Heart right ventricle (tissue), 16 donors: ENCODE measurements around the gene EBP. TPM values are rescaled to one million over a fixed set of nuclear protein-coding genes. Genes with fewer than 3 reads are reported as not detected.
A peak's percentile ranks its signal among the peaks of the same experiment; 100 is the strongest.

Experiments used
- ATAC-seq, 8 donors: fragments of 200-7000 bp; cut with Tn5 transposase; one replicate each; pipeline ENCODE4 v1.9.1; 2020; ENCODE audit warnings: mild to moderate bottlenecking in 8 of 8, moderate library complexity in 8 of 8, moderate number of reproducible peaks in 1 of 8
- DNase-seq, 2 donors: peaks; one replicate each; pipeline ENCODE4 v3.0.0-alpha.2; 2020
- H3K27ac ChIP-seq, 10 donors: fragments of 200-600 bp; sonication (generic) in 2 of 10; one replicate each; pipeline versions ENCODE4 v1.5.0 to v1.8.0; 2020 to 2022; ENCODE audit warnings: mild to moderate bottlenecking in 3 of 10
- H3K27me3 ChIP-seq, 7 donors: fragments of 200-600 bp; one replicate each; pipeline ENCODE4 v1.8.0; 2021 to 2022; ENCODE audit warnings: mild to moderate bottlenecking in 2 of 7
- H3K36me3 ChIP-seq, 9 donors: fragments of 200-600 bp; sonication (generic) in 1 of 9; one replicate each; pipeline versions ENCODE4 v1.5.0 to v1.8.0; 2020 to 2022; ENCODE audit warnings: mild to moderate bottlenecking in 2 of 9
- H3K4me1 ChIP-seq, 9 donors: fragments of 200-600 bp; sonication (generic) in 1 of 9; one replicate each; pipeline versions ENCODE4 v1.5.0 to v1.8.0; 2020 to 2022; ENCODE audit warnings: mild to moderate bottlenecking in 4 of 9
- H3K4me3 ChIP-seq, 10 donors: fragments of 200-600 bp; sonication (generic) in 2 of 10; one replicate each; pipeline versions ENCODE4 v1.5.0 to v1.8.0; 2020 to 2022; ENCODE audit warnings: mild to moderate bottlenecking in 7 of 10, moderate library complexity in 2 of 10
- H3K9me3 ChIP-seq, 11 donors: fragments of 200-600 bp in 10 of 11; sonication (generic) in 2 of 11; one replicate each; pipeline versions ENCODE4 v1.5.0 to v1.8.0; 2013 to 2022; ENCODE audit warnings: mild to moderate bottlenecking in 2 of 11, control low read depth in 1 of 11, moderate library complexity in 1 of 11
- WGBS, 2 donors: extraction: QIAGEN DNeasy Blood & Tissue Kit; methylation state at CpG; one replicate each; pipeline ENCODE4 v1.1.7; 2013; ENCODE audit warnings: inconsistent platforms in 1 of 2; 5-methylcytosine and 5-hydroxymethylcytosine counted together
- intact Hi-C, 10 donors: fragments of 100-400 bp; cut with DNase I; formaldehyde crosslinking; loops; one replicate each; pipeline versions ENCODE4 v1.11.1 to v1.14.2; 2022
- polyA plus RNA-seq, 2 donors: library from polyadenylated mRNA; stranded (reverse); fragments of 200-250 nt; gene quantifications; one replicate each; pipeline ENCODE4 v1.2.3, GENCODE V29; 2013
- total RNA-seq, 10 donors: library from RNA; stranded (reverse); fragmentation: NEBNext Ultra II Directional in 3 of 10; extraction: Animal tissue kit (Norgen Biotek cat#: 25700) in 3 of 10; gene quantifications; one replicate each; pipeline versions ENCODE4 v1.2.1 to v1.2.4, GENCODE V29; 2021 to 2023
- TF ChIP-seq, protein P1 (sequence below), 9 donors: fragments of 200-600 bp; sonication (generic) in 2 of 9; IDR thresholded peaks; one replicate each; pipeline versions ENCODE4 v1.5.0 to v1.8.0; 2021 to 2022; ENCODE audit warnings: antibody characterized with exemption in 9 of 9, mild to moderate bottlenecking in 5 of 9, moderate library complexity in 1 of 9
- donor health status: Arrhythmogenic right ventricular cardiomyopathy.
- donor health status: ischemic (EF 13 %, LVEDD 7.1; RV severe dilation, severe dysfunction).
- donor health status: healthy with polysubstance abuse.
- donor health status: DM: no; HTN: yes; CAD: no.
- donor health status: DM: no; HTN: no; CAD: no.
- donor health status: ischemic (EF 25% LVEDD 6.9; RV normal size, moderate dysfunction).
- donor health status: ischemic (EF 25% LVEDD 5.7; RV mildly dilated, moderate dysfunction).
- donor health status: healthy.
- donor health status: DM: yes; HTN: yes; CAD: no.
- donor health status: Ischemic cardiomyopathy.
- donor health status: ischemic (EF 35%, LVEDD 5.7; RV mildly dilated, moderate dysfunction).
- donor health status: nonischemic (EF 11% LVEDD 7.7; RV severe dilation, severe dysfunction).
- donor health status: DM: yes; HTN: yes; CAD: no.
- donor health status: PGD.
- donor health status: ischemic (EF 29% LVEDD 5.4; RV normal size, mild dysfunction).
- donor health status: nonischemic (EF 23%, LVEDD 6.1; RV moderate dilation, normal function).

EBP gene
- total and polyA plus RNA-seq, 12 donors, result 35.1 to 128 (median 55.9) TPM

DNA sequence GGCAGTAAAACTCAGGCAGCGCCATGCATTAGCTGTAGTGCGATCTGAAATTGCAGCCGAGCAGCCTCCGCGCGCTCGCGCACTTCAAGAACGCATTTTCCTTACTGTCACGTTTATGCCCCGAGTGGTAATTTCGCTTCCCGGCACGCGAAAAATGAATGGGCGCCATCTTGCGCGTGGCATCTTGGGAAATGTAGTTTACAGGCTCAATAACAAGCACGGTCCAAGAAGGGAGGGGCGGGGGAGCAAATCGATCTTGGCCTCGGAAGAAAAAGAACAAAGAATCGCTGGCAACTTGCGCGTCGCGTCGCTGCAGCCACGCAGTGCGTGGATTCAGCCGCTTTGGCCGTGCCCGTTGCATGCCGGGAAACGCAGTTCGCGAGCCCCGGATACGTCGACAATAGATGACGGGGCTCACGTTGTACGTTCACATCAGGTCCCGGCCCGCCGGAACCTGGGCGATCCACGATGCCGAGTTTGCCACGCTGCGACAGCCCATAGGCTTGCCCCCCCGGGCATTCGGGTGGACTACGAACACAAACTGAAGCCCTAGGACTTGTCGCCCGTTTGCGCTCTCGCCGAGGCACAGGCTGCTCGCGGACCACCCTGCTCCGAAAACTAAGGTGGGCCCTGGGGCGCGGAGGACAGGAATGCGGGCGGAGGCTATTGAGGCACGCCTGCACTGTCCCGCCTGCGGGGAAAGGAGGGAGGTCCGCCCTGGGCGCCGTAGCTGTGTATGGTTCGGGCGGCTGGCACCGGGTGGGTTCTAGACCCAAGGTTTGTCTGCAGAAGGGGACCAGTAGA is 45.6 kb upstream of the EBP start, which contains the start of gene FTSJ1:
FTSJ1 (plus strand) TSS at position 426 of the 804 bp plus-strand sequence. CDS start 1,849 bp downstream, outside the sequence.
- H3K9me3 ChIP-seq, result no peaks in the 10 kb centered on the region
- ATAC-seq, result peak; percentile 95 to 98 (median 97)
- WGBS, 2 donors, result 0 to 1% methylated on average over 66 to 75 of the region's 75 CpGs
- H3K27me3 ChIP-seq, result no peaks in the 10 kb centered on the region
- H3K4me1 ChIP-seq, result peaks cover 0 to 15% (median 0%) of the 10 kb centered on the region in 9 donors
- peak; percentile 85 to 89 for DNase-seq
- H3K4me3 ChIP-seq, result peak within 1 kb of the TSS; percentile 28 to 86 (median 72)
- peaks cover 0 to 9% (median 0%) of the 10 kb centered on the region in 9 donors for H3K36me3 ChIP-seq
- TF ChIP-seq, protein P1, sequence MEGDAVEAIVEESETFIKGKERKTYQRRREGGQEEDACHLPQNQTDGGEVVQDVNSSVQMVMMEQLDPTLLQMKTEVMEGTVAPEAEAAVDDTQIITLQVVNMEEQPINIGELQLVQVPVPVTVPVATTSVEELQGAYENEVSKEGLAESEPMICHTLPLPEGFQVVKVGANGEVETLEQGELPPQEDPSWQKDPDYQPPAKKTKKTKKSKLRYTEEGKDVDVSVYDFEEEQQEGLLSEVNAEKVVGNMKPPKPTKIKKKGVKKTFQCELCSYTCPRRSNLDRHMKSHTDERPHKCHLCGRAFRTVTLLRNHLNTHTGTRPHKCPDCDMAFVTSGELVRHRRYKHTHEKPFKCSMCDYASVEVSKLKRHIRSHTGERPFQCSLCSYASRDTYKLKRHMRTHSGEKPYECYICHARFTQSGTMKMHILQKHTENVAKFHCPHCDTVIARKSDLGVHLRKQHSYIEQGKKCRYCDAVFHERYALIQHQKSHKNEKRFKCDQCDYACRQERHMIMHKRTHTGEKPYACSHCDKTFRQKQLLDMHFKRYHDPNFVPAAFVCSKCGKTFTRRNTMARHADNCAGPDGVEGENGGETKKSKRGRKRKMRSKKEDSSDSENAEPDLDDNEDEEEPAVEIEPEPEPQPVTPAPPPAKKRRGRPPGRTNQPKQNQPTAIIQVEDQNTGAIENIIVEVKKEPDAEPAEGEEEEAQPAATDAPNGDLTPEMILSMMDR (IDR thresholded peaks at IDR 0.05), result no peak
- peak within 1 kb of the TSS in 9 of 10 donors; percentile 74 to 90 (median 82) for H3K27ac ChIP-seq
- intact Hi-C loops, result no loop called here

DNA sequence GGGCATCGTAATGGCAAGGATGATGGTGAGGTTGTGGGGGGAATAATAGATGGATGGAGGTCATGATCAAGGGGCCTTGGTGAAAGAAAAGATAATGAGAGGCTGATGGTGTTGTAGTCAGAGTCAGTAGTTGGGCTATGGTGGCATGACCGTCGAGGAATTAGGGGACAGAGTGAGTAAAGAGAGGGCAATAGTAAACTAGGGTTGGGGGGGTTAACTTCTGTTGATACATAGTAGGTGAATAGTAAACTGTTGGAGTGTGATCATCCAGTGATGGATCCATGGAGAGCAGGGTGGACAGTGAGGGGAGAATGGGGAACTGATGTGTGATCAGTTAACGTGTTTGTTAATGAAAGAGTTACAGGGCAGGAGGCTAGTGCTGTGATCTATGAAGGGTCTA is 44.7 kb upstream of the EBP start:
- TF ChIP-seq, protein P1 (IDR thresholded peaks at IDR 0.05), result no peak
- peak overlapping the region; percentile 28 to 86 (median 72) for H3K4me3 ChIP-seq
- ATAC-seq (no peak), DNase-seq (no peak)
- intact Hi-C loops, result no loop called here
- no peaks in the 10 kb centered on the region for H3K9me3 ChIP-seq
- no peaks in the 10 kb centered on the region for H3K27me3 ChIP-seq
- H3K36me3 ChIP-seq, result peaks cover 0 to 18% (median 0%) of the 10 kb centered on the region in 9 donors
- peak overlapping the region in 4 of 10 donors; percentile 84 to 90 (median 86) for H3K27ac ChIP-seq
- peaks cover 0 to 15% (median 0%) of the 10 kb centered on the region in 9 donors for H3K4me1 ChIP-seq
- 64 to 73% methylated on average over 4 of the region's 4 CpGs for WGBS, 2 donors

DNA sequence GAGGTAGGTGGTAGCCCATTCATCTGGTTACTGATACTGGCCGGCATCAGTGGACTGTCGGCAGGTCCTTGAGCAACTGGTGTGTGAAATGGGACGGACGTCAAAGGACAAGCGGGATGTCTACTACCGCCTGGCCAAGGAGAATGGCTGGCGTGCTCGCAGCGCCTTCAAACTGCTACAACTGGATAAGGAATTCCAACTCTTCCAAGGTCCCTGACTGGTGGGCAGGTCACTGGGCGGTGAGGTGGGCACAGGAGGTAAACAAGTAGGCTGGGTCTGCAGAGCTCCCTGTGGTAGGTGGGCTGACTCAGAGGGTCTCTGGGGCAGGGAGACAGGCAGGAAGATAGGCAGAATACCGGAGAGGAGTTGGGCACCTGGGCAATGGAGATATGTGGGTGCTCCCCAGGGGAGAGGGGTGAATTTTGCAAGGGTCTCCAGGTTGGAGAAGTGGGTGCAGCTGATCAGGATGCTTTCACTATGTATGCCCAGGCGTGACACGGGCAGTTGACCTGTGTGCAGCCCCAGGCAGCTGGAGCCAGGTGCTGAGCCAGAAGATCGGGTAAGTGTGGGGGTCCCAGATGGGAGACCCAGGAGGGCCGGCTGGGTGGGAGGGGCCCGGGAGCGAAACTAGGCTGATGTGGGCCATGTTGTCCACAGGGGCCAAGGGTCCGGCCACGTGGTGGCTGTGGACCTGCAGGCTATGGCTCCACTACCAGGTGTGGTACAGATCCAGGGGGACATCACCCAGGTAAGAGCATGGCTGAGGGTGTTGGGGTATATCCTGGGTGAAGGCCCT is 43.5 kb upstream of the EBP start:
- intact Hi-C loops, result no loop called here
- Histone ChIP-seq H3K27me3 (no peaks in the 10 kb centered on the region), H3K36me3 (peaks cover 0 to 30% (median 0%) of the 10 kb centered on the region in 9 donors), H3K9me3 (no peaks in the 10 kb centered on the region), H3K27ac (no peak overlapping the region), H3K4me3 (no peak overlapping the region), H3K4me1 (peaks cover 0 to 15% (median 0%) of the 10 kb centered on the region in 9 donors)
- ATAC-seq (no peak), DNase-seq (no peak)
- TF ChIP-seq, protein P1 (IDR thresholded peaks at IDR 0.05), result no peak
- WGBS, 2 donors, result 90 to 92% methylated on average over 16 to 19 of the region's 19 CpGs

DNA sequence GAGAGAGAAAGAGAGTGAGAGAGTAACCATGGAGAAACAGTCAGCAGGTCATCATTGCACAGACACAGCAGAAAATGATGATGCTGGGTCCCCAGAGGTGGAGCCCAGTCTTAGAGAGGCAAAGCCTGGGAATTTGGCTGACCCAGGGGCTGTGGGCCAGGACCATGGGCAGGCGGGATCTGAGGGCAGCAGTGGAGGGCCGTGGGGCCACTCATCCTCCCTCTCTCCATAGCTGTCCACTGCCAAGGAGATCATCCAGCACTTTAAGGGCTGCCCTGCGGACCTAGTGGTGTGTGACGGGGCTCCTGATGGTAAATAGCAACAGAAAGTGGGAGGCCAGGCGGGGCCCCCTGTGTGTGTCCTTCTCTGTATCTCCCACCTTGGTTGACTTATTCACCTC is 42.8 kb upstream of the EBP start:
- 94 to 95% methylated on average over 4 to 5 of the region's 5 CpGs for WGBS, 2 donors
- ATAC-seq (no peak), DNase-seq (no peak)
- intact Hi-C loops, result no loop called here
- TF ChIP-seq, protein P1 (IDR thresholded peaks at IDR 0.05), result no peak
- H3K4me3 ChIP-seq, result no peak overlapping the region
- H3K36me3 ChIP-seq, result peaks cover 0 to 37% (median 0%) of the 10 kb centered on the region in 9 donors
- no peaks in the 10 kb centered on the region for H3K9me3 ChIP-seq
- peaks cover 0 to 15% (median 0%) of the 10 kb centered on the region in 9 donors for H3K4me1 ChIP-seq
- H3K27ac ChIP-seq, result no peak overlapping the region
- no peaks in the 10 kb centered on the region for H3K27me3 ChIP-seq
